A549 (cell line): ENCODE results near the gene GPR32. TPM values are rescaled to one million over a fixed set of nuclear protein-coding genes. Genes with fewer than 3 reads are reported as not detected.

Experiments used
- ATAC-seq, 2 experiments: fragments of 200-7000 bp in 1 of 2; fragments of >200 bp in 1 of 2; cut with Nextera tagmentation in 1 of 2; cut with Tn5 transposase in 1 of 2; 3 replicates each; pipeline versions ENCODE4 v1.8.0 to v1.9.1; 2018 to 2020; ENCODE audit warnings: mild to moderate bottlenecking in 1 of 2, moderate library complexity in 1 of 2
- CTCF ChIA-PET: fragments of 300-600 bp; sonication (Branson Sonifier 250); formaldehyde crosslinking; extraction: SDS; loops from one replicate; lab custom pipeline; 2021; ENCODE audit warnings: antibody characterized with exemption, inconsistent platforms; lab: Yijun Ruan, JAX
- POLR2A ChIA-PET: fragments of 350-600 bp; formaldehyde crosslinking; extraction: SDS; loops from one replicate; lab custom pipeline; 2021; ENCODE audit warnings: antibody characterized with exemption, inconsistent platforms; lab: Yijun Ruan, JAX
- DNase-seq, 2 experiments: peaks; one replicate each; pipeline versions ENCODE4 v3.0.0 to v3.0.0-alpha.2; 2011 to 2016; ENCODE audit warnings: low read depth in 1 of 2, low spot score in 1 of 2
- FAIRE-seq: peaks from 2 replicates; lab custom pipeline; 2011; peaks lifted over from hg19 to GRCh38; lab: Jason Lieb, UNC
- H3K27ac ChIP-seq, 2 experiments: fragments of >200 bp; sonication (Bioruptor Twin); formaldehyde crosslinking; 3 replicates each; pipeline ENCODE4 v1.5.1; 2016 to 2017
- H3K4me1 ChIP-seq: fragments of >200 bp; sonication (Bioruptor Twin); formaldehyde crosslinking; 3 replicates; pipeline ENCODE4 v1.6.1; 2016
- H3K4me2 ChIP-seq: fragments of >200 bp; sonication (Bioruptor Twin); formaldehyde crosslinking; 3 replicates; pipeline ENCODE4 v1.6.1; 2016
- H3K4me3 ChIP-seq: fragments of >200 bp; sonication (Bioruptor Twin); formaldehyde crosslinking; 3 replicates; pipeline ENCODE4 v1.5.1; 2016
- H3K9me3 ChIP-seq: fragments of >200 bp; sonication (Bioruptor Twin); formaldehyde crosslinking; 3 replicates; pipeline ENCODE4 v1.6.1; 2016
- CHD2 ChIP-seq: fragments of 150-350 bp; IDR thresholded peaks from 2 replicates; pipeline ENCODE4 v1.6.1; 2014; ENCODE audit warnings: low read length; ENCODE audit not compliant: partially characterized antibody
- ESRRA ChIP-seq: fragments of 150-350 bp; IDR thresholded peaks from 2 replicates; pipeline ENCODE4 v1.6.1; 2014; ENCODE audit warnings: mild to moderate bottlenecking, low read length, borderline replicate concordance
- FOSL2 ChIP-seq, 2 experiments: fragments of 450-650 bp in 1 of 2; fragments of >200 bp in 1 of 2; sonication (Bioruptor Twin) in 1 of 2; formaldehyde crosslinking; IDR thresholded peaks; 2 replicates each; pipeline versions ENCODE4 v1.5.0 to v1.6.1; 2016 to 2020; ENCODE audit warnings: mild to moderate bottlenecking in 1 of 2, moderate library complexity in 1 of 2
- FOXS1 ChIP-seq: fragments of 250-450 bp; sonication (Bioruptor Pico); IDR thresholded peaks from 2 replicates; pipeline ENCODE4 v1.5.0; 2020; ENCODE audit warnings: mild to moderate bottlenecking, moderate library complexity
- HOXA7 ChIP-seq: fragments of 250-450 bp; sonication (Bioruptor Pico); IDR thresholded peaks from 2 replicates; pipeline ENCODE4 v1.5.0; 2020; ENCODE audit warnings: mild to moderate bottlenecking, moderate library complexity
- JUNB ChIP-seq: fragments of >200 bp; sonication (Bioruptor Twin); formaldehyde crosslinking; IDR thresholded peaks from 2 replicates; pipeline ENCODE4 v1.6.1; 2016
- NR3C1 ChIP-seq: fragments of >200 bp; sonication (Bioruptor Twin); formaldehyde crosslinking; IDR thresholded peaks from 3 replicates; pipeline ENCODE4 v1.6.1; 2017
- POLR2AphosphoS2 ChIP-seq: conservative IDR thresholded peaks from 2 replicates; pipeline ENCODE4 v1.6.1; 2012; ENCODE audit warnings: low read length, improper control_type of control experiment, inconsistent platforms
- RARB ChIP-seq: fragments of 250-450 bp; sonication (Bioruptor Pico); IDR thresholded peaks from 2 replicates; pipeline ENCODE4 v1.8.0; 2021; ENCODE audit warnings: mild to moderate bottlenecking, moderate library complexity
- RCOR1 ChIP-seq: fragments of 150-350 bp; IDR thresholded peaks from 2 replicates; pipeline ENCODE4 v1.6.1; 2014; ENCODE audit warnings: antibody characterized with exemption, low read length, low read depth
- RFX5 ChIP-seq: fragments of 450-650 bp; IDR thresholded peaks from 2 replicates; pipeline ENCODE4 v1.7.1; 2014; ENCODE audit warnings: antibody characterized with exemption, mild to moderate bottlenecking, moderate library complexity
- RNF2 ChIP-seq: fragments of 200-600 bp; sonication (generic); IDR thresholded peaks from 2 replicates; pipeline ENCODE4 v1.6.1; 2016; ENCODE audit warnings: low read depth, mild to moderate bottlenecking, antibody characterized with exemption, moderate library complexity, borderline replicate concordance
- TFCP2L1 ChIP-seq: fragments of 250-450 bp; sonication (Bioruptor Pico); IDR thresholded peaks from 2 replicates; pipeline ENCODE4 v1.5.0; 2021; ENCODE audit warnings: mild to moderate bottlenecking
- ZC3H11A ChIP-seq: fragments of 450-650 bp; IDR thresholded peaks from 2 replicates; pipeline ENCODE4 v1.6.1; 2014; ENCODE audit warnings: antibody characterized with exemption, mild to moderate bottlenecking
- WGBS: methylation state at CpG from one replicate; pipeline ENCODE4 v1.1.6; 2017; ENCODE audit errors: missing lambda C conversion rate; 5-methylcytosine and 5-hydroxymethylcytosine counted together
- polyA plus RNA-seq, 4 experiments: library from polyadenylated mRNA; depleted of rRNA in 3 of 4; stranded (reverse); fragments of >200 nt; fragmentation: RNase III in 1 of 4; extraction: RNeasy Plus Mini Kit Qiagen cat#74134 plus additional on column Dnase treatment in 1 of 4; gene quantifications; 2 replicates in 3 of 4; 3 replicates in 1 of 4; pipeline ENCODE4 v1.2.3, GENCODE V29; 2011 to 2017
- TF ChIP-seq, protein P1 (sequence below): fragments of >200 bp; sonication (Bioruptor Twin); formaldehyde crosslinking; IDR thresholded peaks from 2 replicates; pipeline ENCODE4 v1.6.1; 2016
- TF ChIP-seq, protein P2 (sequence below): fragments of 200-600 bp; sonication (generic); IDR thresholded peaks from 2 replicates; pipeline ENCODE4 v1.6.1; 2016; ENCODE audit warnings: antibody characterized with exemption, mild to moderate bottlenecking, moderate library complexity

The GPR32 gene
- polyA plus RNA-seq, 2 of the 4 experiments (the other 2 are of a cell fraction) = not detected

DNA sequence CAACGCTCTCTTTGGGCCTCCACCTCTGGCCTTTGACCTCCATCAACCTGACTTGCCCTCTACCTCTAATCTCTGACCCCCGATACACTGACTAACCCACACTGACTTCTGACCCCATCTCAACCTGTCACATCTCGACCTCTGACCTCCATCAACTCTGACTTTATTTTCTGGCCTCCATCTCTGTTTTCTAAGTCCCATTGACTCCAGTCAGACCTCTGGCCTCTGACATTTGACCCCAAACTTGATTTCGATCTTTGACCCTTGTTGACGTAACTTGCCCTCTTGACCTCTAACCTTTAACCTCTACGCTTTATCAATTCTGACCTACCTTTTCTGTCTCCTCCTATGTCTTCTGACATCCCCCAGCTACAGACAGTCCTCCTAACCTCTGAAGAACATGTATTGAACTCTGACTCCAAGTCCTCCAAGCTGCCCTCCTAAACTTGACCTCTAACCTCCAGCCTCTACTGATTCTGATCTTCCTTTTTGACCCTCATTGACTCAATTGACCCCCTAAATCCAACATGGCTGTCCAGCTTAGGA lies 20.7 kb downstream of the GPR32 start:
- no peaks in the 10 kb centered on the region for H3K9me3 ChIP-seq
- no peak overlapping the region for H3K4me2 ChIP-seq
- no peak overlapping the region for H3K27ac ChIP-seq
- FAIRE-seq (no peak), ATAC-seq (no peak), DNase-seq (no peak)
- 86% methylated on average over 6 of the region's 6 CpGs for WGBS
- CTCF ChIA-PET = interaction anchor here (1.0 to 11.9 kb wide), 6 partner anchors 10 to 253 kb away, joined by 3 to 121 read pairs (median 6); no protein-coding TSS in a partner anchor
- TF ChIP-seq CHD2 (peak; percentile 19), FOSL2 (IDR thresholded peaks at IDR 0.05) (no peak), FOSL2 (CRISPR knock-in tag; IDR thresholded peaks at IDR 0.05) (0 out of 2 replicates have a peak, but pooled peaks have one; percentile 12), NR3C1 (no peak), RNF2 (no peak), RCOR1 (0 out of 2 replicates have a peak, but pooled peaks have one; percentile 46), RARB (CRISPR knock-in tag) (peak; percentile 52; the same call in 1 of the 2 replicates), ESRRA (peak; percentile 93), HOXA7 (CRISPR knock-in tag) (no peak), POLR2AphosphoS2 (peak; percentile 79; the same call in 1 of the 2 replicates)
- TF ChIP-seq, protein P1, sequence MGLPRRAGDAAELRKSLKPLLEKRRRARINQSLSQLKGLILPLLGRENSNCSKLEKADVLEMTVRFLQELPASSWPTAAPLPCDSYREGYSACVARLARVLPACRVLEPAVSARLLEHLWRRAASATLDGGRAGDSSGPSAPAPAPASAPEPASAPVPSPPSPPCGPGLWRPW = no peak
- no peak overlapping the region for H3K4me3 ChIP-seq
- POLR2A ChIA-PET = no interaction called here
- peaks cover 9% of the 10 kb centered on the region; the same call in 2 of the 3 replicates for H3K4me1 ChIP-seq

DNA sequence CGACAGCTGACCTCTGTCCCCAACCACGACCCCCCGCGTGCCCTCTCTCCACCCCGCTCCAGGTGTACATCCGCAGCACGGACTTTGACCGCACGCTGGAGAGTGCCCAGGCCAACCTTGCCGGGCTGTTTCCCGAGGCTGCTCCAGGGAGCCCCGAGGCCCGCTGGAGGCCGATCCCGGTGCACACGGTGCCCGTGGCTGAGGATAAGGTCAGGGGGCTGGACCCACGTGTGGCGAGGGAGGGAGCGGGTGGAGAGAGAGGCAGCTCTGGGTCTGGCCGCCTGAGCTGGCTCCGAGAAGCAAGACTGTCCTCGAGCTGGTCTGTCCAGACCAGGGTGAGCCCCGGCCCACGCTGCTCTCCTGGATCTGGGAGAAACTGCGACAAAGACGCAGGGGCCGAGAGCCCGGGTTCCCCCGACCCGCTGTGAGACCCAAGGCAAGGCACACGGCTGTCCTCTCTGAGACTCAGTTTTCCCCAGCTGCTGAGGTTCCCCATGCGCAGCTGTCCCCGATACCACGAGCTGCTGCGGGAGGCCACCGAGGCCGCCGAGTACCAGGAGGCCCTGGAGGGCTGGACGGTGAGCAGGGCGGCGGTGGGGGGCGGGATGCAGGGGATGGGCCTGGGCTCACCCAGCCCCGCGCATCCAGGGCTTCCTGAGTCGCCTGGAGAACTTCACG lies 21.5 kb downstream of the GPR32 start:
- CTCF ChIA-PET = interaction anchor here (1.0 to 11.9 kb wide), 10 partner anchors 8 to 305 kb away, joined by 3 to 121 read pairs (median 6); no protein-coding TSS in a partner anchor
- TF ChIP-seq FOXS1 (CRISPR knock-in tag) = no peak
- TF ChIP-seq POLR2AphosphoS2 = no peak
- TF ChIP-seq, all 56 proteins: peak for 0
- ATAC-seq (peak; percentile 0 to 1; a peak in 2 of 6 replicates), FAIRE-seq (no peak), DNase-seq (no peak)
- WGBS = 75% methylated on average over 44 of the region's 47 CpGs
- Histone ChIP-seq H3K27ac (no peak overlapping the region), H3K4me2 (no peak overlapping the region), H3K4me1 (peaks cover 9% of the 10 kb centered on the region; the same call in 2 of the 3 replicates), H3K4me3 (no peak overlapping the region), H3K9me3 (no peaks in the 10 kb centered on the region)
- POLR2A ChIA-PET = interaction anchor here (0.6 to 0.8 kb wide), 2 partner anchors 10 to 248 kb away, joined by 3 to 4 read pairs; no protein-coding TSS in a partner anchor

DNA sequence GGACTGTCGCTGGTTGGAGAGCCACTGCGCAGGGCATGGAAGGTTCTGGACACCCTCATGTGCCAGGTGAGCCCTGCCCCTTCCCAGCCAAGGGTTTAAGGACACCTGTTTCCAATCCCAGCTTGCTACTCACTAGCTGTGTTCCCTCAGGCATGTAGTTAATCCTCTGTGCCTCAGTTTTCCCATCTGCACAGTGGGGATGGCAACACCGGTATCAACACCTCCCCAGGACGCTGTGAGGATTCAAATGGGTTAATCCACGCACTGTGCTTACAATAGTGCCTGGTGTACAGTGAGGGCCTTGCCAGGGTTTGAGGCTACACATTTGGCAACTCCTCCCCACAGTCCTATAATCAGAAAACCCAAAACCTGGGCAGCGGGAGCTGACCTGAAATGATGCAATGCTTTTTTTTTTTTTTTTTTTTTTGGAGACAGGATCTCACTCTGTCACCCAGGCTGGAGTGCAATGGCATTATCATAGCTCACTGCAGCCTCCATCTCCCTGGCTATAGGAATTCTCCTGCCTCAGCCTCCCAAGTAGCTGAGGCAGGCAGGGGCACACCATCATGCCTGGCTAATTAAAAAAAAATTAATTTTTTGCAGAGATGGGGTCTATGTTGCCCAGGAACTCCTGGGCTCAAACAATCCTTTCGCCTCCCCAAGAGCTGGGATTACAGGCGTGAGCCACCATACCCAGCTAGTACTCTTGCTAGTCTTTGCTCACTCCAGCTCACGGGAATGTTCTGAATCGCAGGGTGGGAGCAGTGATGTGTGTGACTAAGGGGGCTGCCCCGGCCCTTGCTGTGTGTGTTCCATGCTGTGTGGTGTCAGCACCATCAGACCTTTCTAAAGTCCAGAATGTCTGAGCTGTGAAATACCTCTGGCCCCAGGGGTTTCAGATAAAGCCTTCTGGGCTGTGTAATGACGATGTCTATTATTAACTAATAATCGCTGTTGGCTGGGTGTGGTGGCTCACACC lies 22.3 kb downstream of the GPR32 start:
- FAIRE-seq (no peak), DNase-seq (no peak), ATAC-seq (peak in 1 of 2 experiments; percentile 0; a peak in 1 of 6 replicates)
- Histone ChIP-seq H3K27ac (no peak overlapping the region), H3K9me3 (no peaks in the 10 kb centered on the region), H3K4me2 (no peak overlapping the region), H3K4me1 (peaks cover 9% of the 10 kb centered on the region; the same call in 2 of the 3 replicates), H3K4me3 (no peak overlapping the region)
- POLR2A ChIA-PET = interaction anchor here (0.7 to 1.0 kb wide), 3 partner anchors 10 to 68 kb away, joined by 3 to 4 read pairs (median 4); no protein-coding TSS in a partner anchor
- CTCF ChIA-PET = interaction anchor here (0.6 to 11.9 kb wide), 12 partner anchors 9 to 304 kb away, joined by 3 to 121 read pairs (median 4); partner anchors contain the start of gene CLEC11A
- WGBS = 87% methylated on average over 13 of the region's 13 CpGs
- TF ChIP-seq, protein P2, sequence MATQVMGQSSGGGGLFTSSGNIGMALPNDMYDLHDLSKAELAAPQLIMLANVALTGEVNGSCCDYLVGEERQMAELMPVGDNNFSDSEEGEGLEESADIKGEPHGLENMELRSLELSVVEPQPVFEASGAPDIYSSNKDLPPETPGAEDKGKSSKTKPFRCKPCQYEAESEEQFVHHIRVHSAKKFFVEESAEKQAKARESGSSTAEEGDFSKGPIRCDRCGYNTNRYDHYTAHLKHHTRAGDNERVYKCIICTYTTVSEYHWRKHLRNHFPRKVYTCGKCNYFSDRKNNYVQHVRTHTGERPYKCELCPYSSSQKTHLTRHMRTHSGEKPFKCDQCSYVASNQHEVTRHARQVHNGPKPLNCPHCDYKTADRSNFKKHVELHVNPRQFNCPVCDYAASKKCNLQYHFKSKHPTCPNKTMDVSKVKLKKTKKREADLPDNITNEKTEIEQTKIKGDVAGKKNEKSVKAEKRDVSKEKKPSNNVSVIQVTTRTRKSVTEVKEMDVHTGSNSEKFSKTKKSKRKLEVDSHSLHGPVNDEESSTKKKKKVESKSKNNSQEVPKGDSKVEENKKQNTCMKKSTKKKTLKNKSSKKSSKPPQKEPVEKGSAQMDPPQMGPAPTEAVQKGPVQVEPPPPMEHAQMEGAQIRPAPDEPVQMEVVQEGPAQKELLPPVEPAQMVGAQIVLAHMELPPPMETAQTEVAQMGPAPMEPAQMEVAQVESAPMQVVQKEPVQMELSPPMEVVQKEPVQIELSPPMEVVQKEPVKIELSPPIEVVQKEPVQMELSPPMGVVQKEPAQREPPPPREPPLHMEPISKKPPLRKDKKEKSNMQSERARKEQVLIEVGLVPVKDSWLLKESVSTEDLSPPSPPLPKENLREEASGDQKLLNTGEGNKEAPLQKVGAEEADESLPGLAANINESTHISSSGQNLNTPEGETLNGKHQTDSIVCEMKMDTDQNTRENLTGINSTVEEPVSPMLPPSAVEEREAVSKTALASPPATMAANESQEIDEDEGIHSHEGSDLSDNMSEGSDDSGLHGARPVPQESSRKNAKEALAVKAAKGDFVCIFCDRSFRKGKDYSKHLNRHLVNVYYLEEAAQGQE = no peak; the same call in 1 of the 2 replicates
- 0 out of 2 replicates have a peak, but pooled peaks have one; percentile 49 for TF ChIP-seq TFCP2L1 (CRISPR knock-in tag)
- no peak for TF ChIP-seq JUNB
- no peak for TF ChIP-seq ZC3H11A
- no peak for TF ChIP-seq RFX5
- TF ChIP-seq POLR2AphosphoS2 = peak; percentile 73; the same call in 1 of the 2 replicates
